HG02678 (cell line): Measurements from ENCODE around the gene SYNPR.

Experiments used
- ATAC-seq: cut with Tn5 transposase; IDR thresholded peaks from one replicate; pipeline ENCODE4 v1.9.1; 2021; ENCODE audit warnings: mild to moderate bottlenecking, moderate library complexity; ENCODE audit not compliant: unreplicated experiment

Gene SYNPR

GRCh38 chr3:63303238-63303637 lies 25.1 kb downstream of the SYNPR start:
- ATAC-seq, result no peak

- ATAC-seq, result no peak
Observed at GRCh38 chr3:63304421-63304820, 26.3 kb downstream of the SYNPR start.

- ATAC-seq, result no peak
Observed at GRCh38 chr3:63308072-63308471, 30.0 kb downstream of the SYNPR start.

- no peak for ATAC-seq
Observed at GRCh38 chr3:63309768-63310167, 31.7 kb downstream of the SYNPR start.

- no peak for ATAC-seq
Observed at GRCh38 chr3:63323766-63324165, 45.7 kb downstream of the SYNPR start.

GRCh38 chr3:63324621-63325020 lies 46.5 kb downstream of the SYNPR start:
- no peak for ATAC-seq

GRCh38 chr3:63325386-63325785 lies 47.3 kb downstream of the SYNPR start:
- no peak for ATAC-seq

- no peak for ATAC-seq
Observed at GRCh38 chr3:63328365-63328764, 50.3 kb downstream of the SYNPR start.

- ATAC-seq, result no peak
Observed at GRCh38 chr3:63331520-63331919, 53.4 kb downstream of the SYNPR start.

- no peak for ATAC-seq
Observed at GRCh38 chr3:63333815-63334214, 55.7 kb downstream of the SYNPR start.

- no peak for ATAC-seq
Observed at GRCh38 chr3:63338351-63338750, 60.2 kb downstream of the SYNPR start.

GRCh38 chr3:63343674-63344073 lies 65.6 kb downstream of the SYNPR start:
- ATAC-seq, result peak; percentile 41

- no peak for ATAC-seq
Observed at GRCh38 chr3:63344661-63345060, 66.6 kb downstream of the SYNPR start.

GRCh38 chr3:63349583-63350573 lies 71.8 kb downstream of the SYNPR start:
- ATAC-seq, result peak; percentile 76

- ATAC-seq, result peak; percentile 81
Observed at GRCh38 chr3:63351159-63352007, 73.3 kb downstream of the SYNPR start.

- ATAC-seq, result no peak
Observed at GRCh38 chr3:63352008-63352279, 73.8 kb downstream of the SYNPR start.

GRCh38 chr3:63353383-63353782 lies 75.3 kb downstream of the SYNPR start:
- ATAC-seq, result no peak

GRCh38 chr3:63354160-63354559 lies 76.1 kb downstream of the SYNPR start:
- ATAC-seq, result no peak

GRCh38 chr3:63355809-63356208 lies 77.7 kb downstream of the SYNPR start:
- ATAC-seq, result no peak

- no peak for ATAC-seq
Observed at GRCh38 chr3:63364495-63364894, 86.4 kb downstream of the SYNPR start.

- no peak for ATAC-seq
Observed at GRCh38 chr3:63364910-63365309, 86.8 kb downstream of the SYNPR start.

GRCh38 chr3:63365671-63366070 lies 87.6 kb downstream of the SYNPR start:
- ATAC-seq, result no peak
